Activated CD8-positive, alpha-beta memory T cell treated with anti-CD3 and anti-CD28 coated beads for 24 hours (primary cell): ENCODE data around the gene LTBP3.
A peak's percentile ranks its signal among the peaks of the same experiment; 100 is the strongest.

Experiments used
- DNase-seq: peaks from one replicate; pipeline ENCODE4 v3.0.0-alpha.2; 2020

The LTBP3 gene

DNA sequence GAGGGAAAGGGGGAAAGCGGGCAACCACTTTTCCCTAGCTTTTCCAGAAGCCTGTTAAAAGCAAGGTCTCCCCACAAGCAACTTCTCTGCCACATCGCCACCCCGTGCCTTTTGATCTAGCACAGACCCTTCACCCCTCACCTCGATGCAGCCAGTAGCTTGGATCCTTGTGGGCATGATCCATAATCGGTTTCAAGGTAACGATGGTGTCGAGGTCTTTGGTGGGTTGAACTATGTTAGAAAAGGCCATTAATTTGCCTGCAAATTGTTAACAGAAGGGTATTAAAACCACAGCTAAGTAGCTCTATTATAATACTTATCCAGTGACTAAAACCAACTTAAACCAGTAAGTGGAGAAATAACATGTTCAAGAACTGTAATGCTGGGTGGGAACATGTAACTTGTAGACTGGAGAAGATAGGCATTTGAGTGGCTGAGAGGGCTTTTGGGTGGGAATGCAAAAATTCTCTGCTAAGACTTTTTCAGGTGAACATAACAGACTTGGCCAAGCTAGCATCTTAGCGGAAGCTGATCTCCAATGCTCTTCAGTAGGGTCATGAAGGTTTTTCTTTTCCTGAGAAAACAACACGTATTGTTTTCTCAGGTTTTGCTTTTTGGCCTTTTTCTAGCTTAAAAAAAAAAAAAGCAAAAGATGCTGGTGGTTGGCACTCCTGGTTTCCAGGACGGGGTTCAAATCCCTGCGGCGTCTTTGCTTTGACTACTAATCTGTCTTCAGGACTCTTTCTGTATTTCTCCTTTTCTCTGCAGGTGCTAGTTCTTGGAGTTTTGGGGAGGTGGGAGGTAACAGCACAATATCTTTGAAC is 52.5 kb downstream of the LTBP3 start:
- DNase-seq: no peak

DNA sequence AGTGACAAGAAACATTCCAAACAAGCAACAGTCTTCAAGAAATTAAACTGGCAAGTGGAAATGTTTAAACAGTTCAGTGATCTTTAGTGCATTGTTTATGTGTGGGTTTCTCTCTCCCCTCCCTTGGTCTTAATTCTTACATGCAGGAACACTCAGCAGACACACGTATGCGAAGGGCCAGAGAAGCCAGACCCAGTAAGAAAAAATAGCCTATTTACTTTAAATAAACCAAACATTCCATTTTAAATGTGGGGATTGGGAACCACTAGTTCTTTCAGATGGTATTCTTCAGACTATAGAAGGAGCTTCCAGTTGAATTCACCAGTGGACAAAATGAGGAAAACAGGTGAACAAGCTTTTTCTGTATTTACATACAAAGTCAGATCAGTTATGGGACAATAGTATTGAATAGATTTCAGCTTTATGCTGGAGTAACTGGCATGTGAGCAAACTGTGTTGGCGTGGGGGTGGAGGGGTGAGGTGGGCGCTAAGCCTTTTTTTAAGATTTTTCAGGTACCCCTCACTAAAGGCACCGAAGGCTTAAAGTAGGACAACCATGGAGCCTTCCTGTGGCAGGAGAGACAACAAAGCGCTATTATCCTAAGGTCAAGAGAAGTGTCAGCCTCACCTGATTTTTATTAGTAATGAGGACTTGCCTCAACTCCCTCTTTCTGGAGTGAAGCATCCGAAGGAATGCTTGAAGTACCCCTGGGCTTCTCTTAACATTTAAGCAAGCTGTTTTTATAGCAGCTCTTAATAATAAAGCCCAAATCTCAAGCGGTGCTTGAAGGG is 53.3 kb downstream of the LTBP3 start:
- no peak for DNase-seq

DNA sequence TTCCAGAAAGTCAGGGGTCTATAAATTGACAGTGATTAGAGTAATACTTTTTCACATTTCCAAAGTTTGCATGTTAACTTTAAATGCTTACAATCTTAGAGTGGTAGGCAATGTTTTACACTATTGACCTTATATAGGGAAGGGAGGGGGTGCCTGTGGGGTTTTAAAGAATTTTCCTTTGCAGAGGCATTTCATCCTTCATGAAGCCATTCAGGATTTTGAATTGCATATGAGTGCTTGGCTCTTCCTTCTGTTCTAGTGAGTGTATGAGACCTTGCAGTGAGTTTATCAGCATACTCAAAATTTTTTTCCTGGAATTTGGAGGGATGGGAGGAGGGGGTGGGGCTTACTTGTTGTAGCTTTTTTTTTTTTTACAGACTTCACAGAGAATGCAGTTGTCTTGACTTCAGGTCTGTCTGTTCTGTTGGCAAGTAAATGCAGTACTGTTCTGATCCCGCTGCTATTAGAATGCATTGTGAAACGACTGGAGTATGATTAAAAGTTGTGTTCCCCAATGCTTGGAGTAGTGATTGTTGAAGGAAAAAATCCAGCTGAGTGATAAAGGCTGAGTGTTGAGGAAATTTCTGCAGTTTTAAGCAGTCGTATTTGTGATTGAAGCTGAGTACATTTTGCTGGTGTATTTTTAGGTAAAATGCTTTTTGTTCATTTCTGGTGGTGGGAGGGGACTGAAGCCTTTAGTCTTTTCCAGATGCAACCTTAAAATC is 54.0 kb downstream of the LTBP3 start:
- DNase-seq: no peak

DNA sequence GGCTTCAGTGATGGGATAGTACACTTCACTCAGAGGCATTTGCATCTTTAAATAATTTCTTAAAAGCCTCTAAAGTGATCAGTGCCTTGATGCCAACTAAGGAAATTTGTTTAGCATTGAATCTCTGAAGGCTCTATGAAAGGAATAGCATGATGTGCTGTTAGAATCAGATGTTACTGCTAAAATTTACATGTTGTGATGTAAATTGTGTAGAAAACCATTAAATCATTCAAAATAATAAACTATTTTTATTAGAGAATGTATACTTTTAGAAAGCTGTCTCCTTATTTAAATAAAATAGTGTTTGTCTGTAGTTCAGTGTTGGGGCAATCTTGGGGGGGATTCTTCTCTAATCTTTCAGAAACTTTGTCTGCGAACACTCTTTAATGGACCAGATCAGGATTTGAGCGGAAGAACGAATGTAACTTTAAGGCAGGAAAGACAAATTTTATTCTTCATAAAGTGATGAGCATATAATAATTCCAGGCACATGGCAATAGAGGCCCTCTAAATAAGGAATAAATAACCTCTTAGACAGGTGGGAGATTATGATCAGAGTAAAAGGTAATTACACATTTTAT is 54.7 kb downstream of the LTBP3 start:
- DNase-seq: no peak

DNA sequence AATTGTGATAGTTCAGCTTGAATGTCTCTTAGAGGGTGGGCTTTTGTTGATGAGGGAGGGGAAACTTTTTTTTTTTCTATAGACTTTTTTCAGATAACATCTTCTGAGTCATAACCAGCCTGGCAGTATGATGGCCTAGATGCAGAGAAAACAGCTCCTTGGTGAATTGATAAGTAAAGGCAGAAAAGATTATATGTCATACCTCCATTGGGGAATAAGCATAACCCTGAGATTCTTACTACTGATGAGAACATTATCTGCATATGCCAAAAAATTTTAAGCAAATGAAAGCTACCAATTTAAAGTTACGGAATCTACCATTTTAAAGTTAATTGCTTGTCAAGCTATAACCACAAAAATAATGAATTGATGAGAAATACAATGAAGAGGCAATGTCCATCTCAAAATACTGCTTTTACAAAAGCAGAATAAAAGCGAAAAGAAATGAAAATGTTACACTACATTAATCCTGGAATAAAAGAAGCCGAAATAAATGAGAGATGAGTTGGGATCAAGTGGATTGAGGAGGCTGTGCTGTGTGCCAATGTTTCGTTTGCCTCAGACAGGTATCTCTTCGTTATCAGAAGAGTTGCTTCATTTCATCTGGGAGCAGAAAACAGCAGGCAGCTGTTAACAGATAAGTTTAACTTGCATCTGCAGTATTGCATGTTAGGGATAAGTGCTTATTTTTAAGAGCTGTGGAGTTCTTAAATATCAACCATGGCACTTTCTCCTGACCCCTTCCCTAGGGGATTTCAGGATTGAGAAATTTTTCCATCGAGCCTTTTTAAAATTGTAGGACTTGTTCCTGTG is 55.4 kb downstream of the LTBP3 start:
- no peak for DNase-seq

DNA sequence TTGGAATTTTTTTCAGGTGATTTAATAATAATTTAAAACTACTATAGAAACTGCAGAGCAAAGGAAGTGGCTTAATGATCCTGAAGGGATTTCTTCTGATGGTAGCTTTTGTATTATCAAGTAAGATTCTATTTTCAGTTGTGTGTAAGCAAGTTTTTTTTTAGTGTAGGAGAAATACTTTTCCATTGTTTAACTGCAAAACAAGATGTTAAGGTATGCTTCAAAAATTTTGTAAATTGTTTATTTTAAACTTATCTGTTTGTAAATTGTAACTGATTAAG is 55.9 kb downstream of the LTBP3 start:
- no peak for DNase-seq

DNA sequence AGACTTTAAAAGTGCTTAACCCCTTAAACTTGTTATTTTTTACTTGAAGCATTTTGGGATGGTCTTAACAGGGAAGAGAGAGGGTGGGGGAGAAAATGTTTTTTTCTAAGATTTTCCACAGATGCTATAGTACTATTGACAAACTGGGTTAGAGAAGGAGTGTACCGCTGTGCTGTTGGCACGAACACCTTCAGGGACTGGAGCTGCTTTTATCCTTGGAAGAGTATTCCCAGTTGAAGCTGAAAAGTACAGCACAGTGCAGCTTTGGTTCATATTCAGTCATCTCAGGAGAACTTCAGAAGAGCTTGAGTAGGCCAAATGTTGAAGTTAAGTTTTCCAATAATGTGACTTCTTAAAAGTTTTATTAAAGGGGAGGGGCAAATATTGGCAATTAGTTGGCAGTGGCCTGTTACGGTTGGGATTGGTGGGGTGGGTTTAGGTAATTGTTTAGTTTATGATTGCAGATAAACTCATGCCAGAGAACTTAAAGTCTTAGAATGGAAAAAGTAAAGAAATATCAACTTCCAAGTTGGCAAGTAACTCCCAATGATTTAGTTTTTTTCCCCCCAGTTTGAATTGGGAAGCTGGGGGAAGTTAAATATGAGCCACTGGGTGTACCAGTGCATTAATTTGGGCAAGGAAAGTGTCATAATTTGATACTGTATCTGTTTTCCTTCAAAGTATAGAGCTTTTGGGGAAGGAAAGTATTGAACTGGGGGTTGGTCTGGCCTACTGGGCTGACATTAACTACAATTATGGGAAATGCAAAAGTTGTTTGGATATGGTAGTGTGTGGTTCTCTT is 56.5 kb downstream of the LTBP3 start:
- DNase-seq: no peak

DNA sequence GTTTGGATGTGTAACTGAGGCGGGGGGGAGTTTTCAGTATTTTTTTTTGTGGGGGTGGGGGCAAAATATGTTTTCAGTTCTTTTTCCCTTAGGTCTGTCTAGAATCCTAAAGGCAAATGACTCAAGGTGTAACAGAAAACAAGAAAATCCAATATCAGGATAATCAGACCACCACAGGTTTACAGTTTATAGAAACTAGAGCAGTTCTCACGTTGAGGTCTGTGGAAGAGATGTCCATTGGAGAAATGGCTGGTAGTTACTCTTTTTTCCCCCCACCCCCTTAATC is 57.0 kb downstream of the LTBP3 start:
- no peak for DNase-seq

DNA sequence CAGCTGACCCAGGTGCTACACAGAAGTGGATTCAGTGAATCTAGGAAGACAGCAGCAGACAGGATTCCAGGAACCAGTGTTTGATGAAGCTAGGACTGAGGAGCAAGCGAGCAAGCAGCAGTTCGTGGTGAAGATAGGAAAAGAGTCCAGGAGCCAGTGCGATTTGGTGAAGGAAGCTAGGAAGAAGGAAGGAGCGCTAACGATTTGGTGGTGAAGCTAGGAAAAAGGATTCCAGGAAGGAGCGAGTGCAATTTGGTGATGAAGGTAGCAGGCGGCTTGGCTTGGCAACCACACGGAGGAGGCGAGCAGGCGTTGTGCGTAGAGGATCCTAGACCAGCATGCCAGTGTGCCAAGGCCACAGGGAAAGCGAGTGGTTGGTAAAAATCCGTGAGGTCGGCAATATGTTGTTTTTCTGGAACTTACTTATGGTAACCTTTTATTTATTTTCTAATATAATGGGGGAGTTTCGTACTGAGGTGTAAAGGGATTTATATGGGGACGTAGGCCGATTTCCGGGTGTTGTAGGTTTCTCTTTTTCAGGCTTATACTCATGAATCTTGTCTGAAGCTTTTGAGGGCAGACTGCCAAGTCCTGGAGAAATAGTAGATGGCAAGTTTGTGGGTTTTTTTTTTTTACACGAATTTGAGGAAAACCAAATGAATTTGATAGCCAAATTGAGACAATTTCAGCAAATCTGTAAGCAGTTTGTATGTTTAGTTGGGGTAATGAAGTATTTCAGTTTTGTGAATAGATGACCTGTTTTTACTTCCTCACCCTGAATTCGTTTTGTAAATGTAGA is 57.6 kb downstream of the LTBP3 start:
- peak; percentile 82 for DNase-seq

DNA sequence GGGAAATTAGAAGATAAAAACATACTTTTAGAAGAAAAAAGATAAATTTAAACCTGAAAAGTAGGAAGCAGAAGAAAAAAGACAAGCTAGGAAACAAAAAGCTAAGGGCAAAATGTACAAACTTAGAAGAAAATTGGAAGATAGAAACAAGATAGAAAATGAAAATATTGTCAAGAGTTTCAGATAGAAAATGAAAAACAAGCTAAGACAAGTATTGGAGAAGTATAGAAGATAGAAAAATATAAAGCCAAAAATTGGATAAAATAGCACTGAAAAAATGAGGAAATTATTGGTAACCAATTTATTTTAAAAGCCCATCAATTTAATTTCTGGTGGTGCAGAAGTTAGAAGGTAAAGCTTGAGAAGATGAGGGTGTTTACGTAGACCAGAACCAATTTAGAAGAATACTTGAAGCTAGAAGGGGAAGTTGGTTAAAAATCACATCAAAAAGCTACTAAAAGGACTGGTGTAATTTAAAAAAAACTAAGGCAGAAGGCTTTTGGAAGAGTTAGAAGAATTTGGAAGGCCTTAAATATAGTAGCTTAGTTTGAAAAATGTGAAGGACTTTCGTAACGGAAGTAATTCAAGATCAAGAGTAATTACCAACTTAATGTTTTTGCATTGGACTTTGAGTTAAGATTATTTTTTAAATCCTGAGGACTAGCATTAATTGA is 58.3 kb downstream of the LTBP3 start:
- DNase-seq: no peak

DNA sequence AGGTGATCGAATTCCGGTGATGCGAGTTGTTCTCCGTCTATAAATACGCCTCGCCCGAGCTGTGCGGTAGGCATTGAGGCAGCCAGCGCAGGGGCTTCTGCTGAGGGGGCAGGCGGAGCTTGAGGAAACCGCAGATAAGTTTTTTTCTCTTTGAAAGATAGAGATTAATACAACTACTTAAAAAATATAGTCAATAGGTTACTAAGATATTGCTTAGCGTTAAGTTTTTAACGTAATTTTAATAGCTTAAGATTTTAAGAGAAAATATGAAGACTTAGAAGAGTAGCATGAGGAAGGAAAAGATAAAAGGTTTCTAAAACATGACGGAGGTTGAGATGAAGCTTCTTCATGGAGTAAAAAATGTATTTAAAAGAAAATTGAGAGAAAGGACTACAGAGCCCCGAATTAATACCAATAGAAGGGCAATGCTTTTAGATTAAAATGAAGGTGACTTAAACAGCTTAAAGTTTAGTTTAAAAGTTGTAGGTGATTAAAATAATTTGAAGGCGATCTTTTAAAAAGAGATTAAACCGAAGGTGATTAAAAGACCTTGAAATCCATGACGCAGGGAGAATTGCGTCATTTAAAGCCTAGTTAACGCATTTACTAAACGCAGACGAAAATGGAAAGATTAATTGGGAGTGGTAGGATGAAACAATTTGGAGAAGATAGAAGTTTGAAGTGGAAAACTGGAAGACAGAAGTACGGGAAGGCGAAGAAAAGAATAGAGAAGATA is 59.0 kb downstream of the LTBP3 start, which contains the start of gene MALAT1:
TSS of gene MALAT1 (plus strand) at position 69 of the 736 bp plus-strand sequence.
- DNase-seq: peak; percentile 99

DNA sequence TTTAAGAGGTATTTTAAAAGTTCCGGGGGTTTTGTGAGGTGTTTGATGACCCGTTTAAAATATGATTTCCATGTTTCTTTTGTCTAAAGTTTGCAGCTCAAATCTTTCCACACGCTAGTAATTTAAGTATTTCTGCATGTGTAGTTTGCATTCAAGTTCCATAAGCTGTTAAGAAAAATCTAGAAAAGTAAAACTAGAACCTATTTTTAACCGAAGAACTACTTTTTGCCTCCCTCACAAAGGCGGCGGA is 59.5 kb downstream of the LTBP3 start:
- DNase-seq: no peak

DNA sequence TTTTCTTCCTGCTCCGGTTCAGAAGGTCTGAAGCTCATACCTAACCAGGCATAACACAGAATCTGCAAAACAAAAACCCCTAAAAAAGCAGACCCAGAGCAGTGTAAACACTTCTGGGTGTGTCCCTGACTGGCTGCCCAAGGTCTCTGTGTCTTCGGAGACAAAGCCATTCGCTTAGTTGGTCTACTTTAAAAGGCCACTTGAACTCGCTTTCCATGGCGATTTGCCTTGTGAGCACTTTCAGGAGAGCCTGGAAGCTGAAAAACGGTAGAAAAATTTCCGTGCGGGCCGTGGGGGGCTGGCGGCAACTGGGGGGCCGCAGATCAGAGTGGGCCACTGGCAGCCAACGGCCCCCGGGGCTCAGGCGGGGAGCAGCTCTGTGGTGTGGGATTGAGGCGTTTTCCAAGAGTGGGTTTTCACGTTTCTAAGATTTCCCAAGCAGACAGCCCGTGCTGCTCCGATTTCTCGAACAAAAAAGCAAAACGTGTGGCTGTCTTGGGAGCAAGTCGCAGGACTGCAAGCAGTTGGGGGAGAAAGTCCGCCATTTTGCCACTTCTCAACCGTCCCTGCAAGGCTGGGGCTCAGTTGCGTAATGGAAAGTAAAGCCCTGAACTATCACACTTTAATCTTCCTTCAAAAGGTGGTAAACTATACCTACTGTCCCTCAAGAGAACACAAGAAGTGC is 60.0 kb downstream of the LTBP3 start:
- peak; percentile 87 for DNase-seq

DNA sequence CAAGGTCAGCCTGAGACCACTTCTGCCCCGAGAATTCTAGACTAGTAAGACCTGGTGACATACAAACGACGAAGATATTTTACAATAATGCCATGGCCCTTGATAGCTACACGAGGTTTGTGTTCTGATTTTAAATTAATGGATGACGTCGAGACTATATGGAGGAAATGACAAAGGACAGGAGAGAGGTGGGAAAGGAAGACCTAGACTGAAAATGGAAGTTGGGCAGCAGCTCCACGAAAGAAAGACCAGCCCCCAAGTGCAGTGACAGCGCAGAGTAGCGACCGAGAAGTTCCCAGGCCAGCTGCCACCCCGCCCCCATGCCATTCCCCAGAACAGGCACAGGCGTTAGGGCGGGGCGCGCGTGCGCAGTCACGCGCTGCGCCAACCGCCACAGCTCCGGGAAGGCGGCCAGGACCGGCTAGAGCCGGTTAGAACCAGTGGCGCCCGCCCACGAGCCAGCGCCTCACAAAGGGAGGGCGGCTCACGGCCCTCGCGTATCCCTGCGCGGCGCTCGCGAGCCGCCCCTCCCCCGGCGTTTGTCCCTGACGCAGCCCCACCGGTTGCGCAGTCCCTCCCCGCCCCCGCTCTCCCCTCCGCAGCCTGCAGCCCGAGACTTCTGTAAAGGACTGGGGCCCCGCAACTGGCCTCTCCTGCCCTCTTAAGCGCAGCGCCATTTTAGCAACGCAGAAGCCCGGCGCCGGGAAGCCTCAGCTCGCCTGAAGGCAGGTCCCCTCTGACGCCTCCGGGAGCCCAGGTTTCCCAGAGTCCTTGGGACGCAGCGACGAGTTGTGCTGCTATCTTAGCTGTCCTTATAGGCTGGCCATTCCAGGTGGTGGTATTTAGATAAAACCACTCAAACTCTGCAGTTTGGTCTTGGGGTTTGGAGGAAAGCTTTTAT is 60.8 kb downstream of the LTBP3 start:
- peak; percentile 99 for DNase-seq

DNA sequence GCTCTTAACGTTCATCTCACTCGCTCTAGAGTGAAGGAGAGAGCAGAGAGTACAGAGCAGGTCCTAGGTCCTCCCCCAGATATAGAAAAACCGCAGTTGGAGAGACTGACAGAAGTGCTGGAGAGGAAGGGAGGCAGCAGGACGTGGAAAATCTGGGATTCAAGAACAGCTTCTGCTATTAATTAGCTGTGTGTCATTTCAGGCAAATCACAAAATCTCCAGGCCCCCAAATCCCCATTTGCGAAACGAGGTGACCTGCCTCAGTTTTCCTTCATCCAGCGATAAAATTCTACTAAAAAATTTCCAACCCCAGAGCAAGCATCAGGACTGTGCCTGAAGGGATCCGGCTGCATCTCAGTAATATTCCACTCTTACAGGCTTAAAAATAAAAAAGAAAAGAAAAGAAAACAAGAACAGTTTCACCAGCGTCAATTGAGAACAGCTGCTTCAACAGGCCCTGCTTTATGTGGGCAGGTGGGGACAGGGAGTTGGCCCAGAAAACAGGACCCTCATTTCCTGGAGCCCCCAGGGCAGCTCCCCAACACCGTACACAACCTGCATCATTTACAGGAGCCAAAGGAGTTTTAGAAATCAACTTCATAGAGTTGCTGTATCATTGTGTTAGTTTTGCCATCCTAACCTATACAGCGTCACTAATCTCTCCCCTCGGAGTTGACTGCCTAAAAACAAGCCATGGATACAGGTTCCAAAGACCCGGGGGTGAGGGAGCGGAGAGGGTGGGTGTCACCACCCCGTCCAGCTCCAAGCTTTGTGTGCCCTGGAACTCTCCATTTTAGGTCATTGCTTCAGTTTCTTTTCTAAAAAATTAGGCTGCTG is 61.6 kb downstream of the LTBP3 start:
- peak; percentile 75 for DNase-seq

DNA sequence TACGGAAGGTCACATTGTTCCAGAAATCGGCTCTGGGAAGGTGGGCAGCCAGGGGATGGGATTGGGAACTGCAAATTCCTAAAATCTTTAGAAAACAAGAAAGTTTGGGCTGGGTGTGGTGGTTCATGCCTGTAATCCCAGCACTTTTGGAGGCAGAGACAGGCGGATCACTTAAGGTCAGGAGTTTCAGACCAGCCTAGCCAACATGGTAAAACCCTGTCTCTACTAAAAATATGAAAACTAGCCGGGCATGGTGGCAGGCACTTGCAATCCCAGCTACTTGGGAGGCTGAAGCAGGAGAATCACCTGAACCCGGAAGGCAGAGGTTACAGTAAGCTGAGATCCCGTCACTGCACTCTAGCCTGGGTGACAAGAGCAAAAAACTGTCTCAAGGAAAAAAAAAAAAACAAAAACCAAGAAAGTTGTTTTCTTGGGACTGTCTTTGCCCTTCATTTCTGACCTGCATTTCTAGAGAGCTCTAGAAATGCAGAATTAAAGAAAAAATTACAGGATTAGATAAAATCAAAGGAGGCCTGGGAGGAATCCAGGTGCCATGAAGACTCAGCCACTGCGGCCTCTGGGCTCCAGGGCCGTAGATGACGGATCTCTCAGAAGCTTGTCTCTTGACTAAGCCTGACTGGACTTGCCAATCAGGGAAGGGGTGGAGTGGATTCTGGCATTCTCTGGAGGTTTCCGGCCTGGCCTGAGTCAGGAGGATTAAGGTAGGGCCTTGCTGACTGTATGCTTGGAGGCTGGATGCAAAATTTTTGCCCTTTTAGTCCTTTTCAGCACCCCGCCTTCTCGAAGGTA is 64.6 kb downstream of the LTBP3 start:
- no peak for DNase-seq
